Renal cortical epithelial cell (primary cell): ENCODE results near the gene GABRD. TPM values are rescaled to one million over a fixed set of nuclear protein-coding genes. Genes with fewer than 3 reads are reported as not detected.

Experiments used
- DNase-seq: peaks from one replicate; pipeline ENCODE4 v3.0.0-alpha.2; 2011; ENCODE audit warnings: low read depth
- total RNA-seq: library from RNA; depleted of rRNA; stranded (reverse); fragments of >200 nt; gene quantifications from 2 replicates; pipeline ENCODE4 v1.2.3, GENCODE V29; 2014

The GABRD gene
- total RNA-seq, 1 donor from 2014 or later: not detected

DNA sequence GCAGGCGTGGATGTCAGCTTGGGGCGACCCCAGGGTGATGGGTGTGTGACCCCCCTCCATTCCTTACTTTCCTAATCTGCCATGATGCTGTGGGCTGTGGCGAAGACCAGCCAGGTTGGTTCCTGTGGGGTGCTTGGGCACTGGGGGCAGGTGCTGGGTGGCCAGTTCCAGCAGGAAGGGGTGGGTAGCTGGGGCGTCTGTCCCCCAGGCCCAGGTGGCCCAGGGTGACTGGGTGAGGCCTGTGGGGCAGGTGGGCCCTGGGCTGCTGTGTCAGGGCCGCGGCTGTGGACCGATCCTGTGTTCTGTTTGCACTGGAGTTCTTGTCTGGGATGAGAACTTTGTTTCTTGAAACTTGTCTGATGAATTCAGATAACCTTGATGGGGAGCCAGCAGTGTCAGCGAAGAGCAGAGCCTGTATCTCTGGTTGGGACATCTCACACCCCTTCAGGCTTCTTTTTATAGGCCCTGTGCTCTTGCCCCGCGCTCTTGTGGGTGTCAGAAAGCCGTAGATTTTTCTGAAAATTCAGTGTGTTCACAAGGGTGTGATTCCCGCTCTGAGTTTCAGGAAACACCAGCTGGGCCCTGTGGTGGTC is 34.7 kb downstream of the GABRD start:
- DNase-seq: no peak

DNA sequence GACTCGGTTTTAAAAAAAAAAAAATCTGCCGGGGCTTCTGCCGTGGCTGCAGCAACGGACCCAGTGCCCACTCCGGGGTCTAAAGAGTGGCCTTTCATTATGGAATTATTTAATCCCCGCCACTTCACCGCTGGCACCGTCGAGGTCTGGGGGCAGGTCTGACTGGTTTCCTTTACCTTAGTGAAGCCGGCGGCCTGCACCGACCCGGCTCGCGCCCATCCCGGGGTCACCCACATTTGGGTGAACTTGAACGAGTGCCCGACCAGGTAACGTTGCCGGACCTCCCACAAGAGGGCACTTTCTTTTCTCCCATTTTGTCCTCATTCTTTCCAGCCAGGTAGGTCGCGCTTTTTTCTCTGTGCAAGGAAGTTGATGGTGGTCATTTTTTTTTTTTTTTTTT is 35.4 kb downstream of the GABRD start:
- no peak for DNase-seq

DNA sequence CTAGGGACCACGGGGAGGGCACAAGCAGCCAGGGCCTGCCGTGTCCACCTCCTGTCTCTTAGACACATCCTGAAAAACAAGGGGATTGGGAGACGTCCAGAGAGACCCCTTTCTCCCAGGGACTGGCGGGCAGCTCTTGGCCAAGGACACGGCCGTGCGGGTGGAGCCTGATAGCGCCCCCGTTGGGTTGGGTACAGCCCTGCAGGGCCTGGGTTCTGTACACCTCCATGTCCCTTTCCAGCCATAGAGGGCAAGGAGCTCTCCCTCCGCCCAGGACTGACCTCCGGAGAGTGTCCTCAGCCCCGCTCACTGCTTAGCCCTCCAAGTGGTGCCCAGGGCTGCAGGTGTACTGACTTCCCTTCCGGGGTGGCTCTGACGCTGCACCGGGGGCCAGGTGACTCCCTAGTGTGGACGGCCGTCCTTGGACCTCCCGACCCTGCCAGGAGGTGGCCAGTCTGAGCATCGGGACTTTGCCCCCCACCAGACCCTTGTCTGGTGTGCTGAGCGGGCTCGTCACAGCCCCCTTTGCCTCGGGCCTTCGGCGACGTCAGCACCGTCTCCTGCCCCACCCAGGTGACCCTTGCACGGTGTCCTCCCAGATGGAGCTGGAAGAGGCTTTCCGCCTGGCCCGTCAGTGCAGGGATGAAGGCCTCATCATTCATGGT is 36.9 kb downstream of the GABRD start:
- DNase-seq: no peak

DNA sequence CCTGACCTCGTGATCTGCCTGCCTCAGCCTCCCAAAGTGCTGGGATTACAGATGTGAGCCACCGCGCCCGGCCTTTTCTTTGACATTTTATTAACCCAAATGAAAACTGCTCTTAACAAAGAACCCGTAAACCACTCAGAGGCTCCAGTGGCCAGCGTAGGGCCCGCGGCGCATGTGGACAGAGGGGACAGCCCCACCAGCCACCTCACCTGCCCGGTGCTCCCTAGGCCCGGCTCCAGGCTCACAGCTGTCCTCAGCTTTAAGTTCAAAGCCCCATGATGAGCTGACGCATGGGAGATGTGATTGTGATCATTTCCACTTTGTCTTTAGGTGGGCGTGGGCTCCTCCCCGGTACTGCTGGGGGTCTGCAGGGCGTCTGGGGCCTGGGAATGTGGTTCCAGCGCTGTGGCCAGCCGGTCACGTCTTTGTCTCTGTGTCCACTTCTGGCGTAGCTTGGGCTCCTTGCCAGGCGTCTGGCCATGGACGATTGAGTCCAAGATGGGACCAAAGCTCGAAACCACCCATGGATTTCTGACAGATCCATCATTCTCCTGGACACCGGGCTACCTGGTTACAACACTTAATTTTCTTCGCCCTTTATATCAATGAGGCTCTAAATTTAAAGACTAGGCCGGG is 37.9 kb downstream of the GABRD start:
- no peak for DNase-seq

DNA sequence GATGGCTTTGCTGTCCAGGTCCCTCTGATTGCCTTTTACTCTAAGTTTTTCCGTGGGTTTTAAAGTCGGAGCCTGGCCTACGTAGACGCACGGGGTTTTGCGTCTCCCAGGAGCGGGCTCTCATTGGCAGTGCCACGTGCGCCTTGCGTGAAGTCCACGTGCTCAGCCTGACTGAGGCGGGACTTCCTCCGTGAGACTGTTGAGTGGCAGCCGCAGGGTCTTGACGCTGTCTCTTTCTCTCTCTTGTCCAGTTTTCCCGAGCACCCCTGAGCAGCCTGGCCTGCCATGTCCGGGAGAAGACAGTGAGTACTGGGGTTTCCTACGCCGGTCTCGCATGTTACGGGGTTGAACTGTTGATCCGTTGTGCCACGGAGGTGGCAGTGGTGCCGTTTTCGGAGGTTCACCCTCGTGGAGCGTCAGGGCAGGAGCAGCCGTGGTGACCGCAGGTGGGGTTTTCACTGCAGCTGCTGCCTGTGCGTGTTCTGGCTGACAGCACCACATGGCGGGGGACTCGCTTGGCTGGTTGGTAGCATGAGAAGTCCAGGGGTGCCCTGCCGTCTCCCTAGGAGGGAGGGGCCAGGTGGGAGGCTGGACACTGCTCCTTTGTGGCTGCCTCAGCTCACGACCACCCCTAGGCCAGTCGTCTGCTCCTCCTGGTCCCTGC is 40.3 kb downstream of the GABRD start:
- DNase-seq: no peak

DNA sequence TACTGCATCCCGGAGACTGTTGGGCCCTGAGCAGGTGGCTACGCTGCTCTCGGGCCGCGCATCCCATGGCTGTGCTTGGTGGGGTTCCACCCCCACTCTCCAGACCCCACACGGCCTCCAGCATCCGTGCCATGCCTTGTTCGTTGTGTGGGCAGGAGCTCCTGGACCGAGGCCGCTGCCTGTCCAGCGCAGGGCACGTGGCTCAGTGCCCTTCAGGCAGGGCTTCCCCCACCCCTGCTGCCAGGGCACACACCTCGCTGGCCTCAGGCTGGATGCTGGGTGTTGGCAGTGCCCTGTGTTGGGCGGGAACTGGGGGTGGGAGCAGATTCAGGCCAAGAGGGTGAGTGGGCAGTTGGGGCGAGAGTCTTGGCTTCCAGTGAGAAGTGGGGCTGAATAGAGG is 40.9 kb downstream of the GABRD start:
- no peak for DNase-seq

DNA sequence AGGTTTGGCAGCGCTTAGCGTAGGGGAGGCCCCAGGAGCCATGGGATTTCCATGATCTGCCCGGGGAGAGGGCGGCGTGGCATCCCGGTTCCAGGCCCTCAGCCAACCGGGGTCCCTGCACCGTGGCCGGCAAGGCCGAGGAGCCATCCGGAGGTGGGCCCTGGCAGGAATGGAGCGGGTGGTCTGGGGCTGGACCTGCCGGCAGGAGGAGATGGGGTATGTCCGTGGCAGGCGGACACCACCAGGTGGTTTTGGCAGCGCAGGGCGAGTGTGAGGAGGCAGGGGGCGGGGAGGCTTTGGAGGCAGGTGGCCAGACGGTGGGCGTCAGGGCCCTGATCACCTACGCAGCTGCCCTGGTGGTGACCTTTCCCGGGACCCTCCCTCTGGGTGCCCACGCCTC is 41.4 kb downstream of the GABRD start:
- DNase-seq: no peak

DNA sequence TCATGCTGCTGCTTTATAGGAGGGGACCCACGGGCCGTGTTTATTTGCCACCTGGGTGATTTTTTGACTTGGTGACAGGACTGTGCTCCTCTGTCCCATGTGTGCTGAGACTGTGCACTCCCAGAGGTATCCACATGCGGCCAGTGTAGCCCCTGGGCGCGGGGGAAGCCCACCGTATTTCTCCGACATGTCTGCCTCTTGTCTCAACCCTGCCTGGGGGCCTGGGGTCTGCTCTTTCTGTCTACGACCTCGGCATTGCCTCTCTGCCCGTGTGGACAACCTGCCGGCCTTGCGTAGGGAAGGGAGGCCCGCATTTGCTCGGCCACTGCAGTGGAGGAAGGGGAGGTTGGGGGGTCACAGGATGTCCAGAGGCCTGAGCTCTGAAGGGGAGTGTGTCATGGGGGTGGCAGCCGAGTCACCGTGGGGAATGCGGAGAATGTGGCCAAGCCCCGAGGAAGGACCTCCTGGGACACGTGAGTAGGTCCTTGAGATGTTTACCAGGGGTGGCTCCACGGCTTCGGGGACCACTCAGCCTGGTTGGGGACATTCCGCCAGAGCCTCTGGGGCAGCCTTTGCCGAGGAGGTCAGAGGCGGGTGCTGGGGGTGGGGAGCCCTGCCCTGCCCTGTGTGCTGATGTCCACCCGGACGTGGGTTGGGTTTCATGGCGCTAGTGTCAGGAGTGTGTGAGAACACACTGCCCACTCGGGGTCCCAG is 42.1 kb downstream of the GABRD start:
- DNase-seq: no peak

DNA sequence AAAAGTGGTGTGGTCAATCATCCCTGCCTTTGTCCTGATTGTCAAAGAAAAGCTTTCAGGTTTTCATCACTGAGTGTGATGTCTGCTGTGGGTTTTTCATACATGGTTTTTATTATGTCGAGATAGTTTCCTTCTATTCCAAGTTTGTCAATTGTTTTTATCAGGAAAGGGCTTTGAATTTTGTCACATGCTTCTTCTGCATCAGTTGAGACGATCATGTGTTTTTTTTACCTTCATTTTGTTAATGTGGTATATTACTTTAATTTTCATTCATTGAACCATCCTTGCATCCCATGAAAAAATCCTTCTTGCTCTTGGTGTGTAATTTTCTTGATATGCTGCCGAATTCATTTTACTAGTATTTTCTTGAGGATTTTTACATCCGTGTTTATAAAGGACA is 46.6 kb downstream of the GABRD start:
- no peak for DNase-seq

DNA sequence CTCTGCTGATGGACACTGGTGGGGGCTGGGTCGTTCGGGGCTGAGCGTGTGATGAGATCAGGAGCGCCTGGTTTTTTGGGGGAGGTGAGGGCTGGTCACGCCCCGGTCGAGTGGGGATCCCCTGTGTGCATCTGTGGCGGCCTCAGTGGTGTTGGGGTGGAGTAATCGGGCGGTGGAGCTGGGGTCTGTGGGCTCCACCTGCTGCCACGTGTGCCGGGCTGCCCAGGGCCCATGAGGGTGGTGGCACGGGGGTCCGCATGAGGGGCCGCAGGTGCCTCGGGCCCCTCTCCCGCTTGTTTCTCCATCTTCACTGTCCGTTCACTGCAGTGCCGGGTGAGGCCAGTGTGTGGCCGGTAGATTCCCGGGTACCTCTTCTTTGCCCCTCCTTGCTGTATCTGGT is 48.2 kb downstream of the GABRD start:
- no peak for DNase-seq

DNA sequence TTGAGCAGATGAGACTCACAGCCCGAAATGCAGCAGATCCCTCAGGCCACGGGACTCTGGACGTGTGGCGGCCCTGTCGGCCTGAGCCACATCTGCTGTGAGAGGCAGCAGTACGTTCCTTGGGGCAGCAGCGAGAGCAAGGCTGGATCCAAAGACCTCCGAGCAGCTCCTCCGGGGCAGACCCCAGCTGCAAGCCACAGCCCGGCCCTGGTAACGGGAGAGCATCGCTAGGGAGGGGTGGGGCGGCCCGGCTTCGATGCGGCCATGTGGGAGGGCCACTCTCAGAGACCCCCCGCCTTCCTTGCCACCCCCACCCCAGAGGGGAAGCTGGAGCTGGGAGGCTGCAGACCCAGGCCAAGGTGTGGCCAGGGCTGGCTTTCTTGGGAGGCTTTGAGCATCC is 48.8 kb downstream of the GABRD start:
- no peak for DNase-seq

DNA sequence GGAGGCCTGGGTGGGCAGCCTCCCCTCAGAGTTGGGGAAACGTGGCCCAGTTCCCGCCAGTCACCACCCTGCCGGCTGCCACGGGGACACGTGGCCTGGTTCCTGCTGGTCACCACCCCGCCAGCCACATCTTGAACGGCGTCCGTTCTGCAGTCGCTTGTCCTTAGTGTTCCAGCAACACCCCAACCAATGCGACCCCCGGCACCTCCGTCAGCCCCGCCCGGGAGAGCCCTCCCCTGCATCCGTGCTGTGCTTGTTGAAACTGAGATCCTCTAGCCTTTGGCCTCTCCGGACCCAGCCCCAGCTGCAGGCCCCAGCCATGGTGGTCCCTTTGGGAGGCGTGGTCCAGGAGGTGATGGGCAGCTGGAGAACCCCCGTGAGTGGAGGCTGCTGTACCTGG is 49.8 kb downstream of the GABRD start:
- no peak for DNase-seq

DNA sequence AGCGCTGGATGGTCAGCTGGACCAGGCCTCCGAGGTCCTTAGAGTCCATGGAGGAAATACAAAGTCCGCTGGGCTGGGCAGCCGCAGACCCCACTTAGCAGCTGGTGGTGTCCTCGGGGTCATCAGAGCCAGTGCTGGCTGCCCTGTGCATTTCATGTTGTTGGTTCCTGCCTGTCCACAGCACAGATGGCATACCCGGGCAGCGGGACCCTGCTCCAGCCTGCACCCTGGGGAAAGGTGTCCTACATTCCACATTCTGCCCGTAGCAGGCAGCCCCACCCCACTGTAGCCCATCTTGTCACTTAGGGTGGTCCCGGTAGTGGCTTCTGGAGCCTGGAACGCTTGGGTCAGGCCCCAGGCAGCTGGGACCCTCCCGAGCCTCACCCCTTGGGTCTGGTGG is 50.9 kb downstream of the GABRD start:
- no peak for DNase-seq

DNA sequence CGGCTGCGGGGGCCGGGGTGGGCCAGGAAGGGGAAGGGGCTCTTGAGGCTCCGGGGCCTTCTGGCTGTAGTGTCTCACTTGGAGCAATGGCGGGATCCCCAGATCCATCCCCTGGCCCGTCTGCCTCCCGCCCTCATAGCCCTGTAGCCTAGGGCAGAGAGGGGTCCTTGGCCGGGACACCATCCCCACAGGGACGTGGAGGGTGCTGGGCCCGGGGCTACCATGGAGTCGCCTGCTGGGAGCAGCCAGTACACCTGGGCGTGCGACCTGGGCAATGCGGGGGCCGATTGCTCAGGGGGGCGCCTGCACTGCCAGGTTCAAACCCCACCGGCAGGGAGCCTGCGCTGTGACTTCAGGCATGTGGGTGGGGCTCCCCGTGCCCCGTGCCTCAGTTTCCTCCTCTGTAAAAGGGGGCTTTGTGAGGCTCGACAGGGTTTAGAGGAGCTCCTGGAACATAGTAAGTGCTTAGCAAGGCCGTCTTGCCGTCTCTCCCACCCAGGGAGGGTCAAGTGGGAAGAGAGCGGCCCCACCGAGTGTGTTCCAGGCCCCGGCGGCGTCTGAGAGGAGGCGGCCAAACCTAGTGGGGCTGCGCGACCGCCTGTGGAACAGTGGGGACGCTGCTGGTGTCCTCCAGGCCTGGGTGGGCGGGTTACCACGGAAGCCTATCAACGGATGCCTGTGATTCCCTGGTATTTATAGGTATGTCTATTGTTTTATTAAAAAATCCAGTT is 51.8 kb downstream of the GABRD start:
- no peak for DNase-seq

DNA sequence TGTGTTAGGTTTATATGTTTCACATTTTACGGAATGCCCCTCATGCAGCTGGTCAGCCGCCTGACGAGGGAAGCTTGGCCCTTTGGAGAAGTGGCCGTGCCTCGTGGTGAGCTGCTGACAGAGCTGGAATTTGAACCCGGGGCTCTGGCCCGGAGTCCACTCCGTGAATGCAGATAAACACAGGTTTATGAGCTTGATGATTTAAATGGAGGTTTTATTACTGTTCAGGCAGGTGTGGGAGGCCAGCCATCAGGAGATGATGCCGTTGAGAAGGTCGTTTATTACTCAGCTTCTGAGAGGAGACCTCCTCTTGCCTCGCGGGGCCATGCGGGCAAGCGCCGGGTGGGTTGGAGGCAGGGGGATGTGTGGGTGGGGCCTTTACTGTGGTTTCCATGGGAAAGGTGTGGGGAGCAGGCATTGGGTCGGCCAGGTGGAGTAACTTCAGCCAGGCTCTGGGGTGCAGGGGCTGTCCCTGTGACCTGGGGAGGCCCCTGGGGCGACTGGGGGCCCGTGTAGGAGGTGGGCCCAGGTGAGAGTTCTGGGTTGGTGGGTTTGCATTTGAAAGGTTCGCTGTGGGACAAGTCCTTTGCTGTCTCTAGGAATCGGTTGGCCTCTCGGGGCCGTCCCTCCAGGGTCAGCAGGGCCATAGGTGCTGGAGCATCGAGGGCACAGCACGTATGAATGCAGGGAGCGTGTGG is 53.1 kb downstream of the GABRD start:
- no peak for DNase-seq

DNA sequence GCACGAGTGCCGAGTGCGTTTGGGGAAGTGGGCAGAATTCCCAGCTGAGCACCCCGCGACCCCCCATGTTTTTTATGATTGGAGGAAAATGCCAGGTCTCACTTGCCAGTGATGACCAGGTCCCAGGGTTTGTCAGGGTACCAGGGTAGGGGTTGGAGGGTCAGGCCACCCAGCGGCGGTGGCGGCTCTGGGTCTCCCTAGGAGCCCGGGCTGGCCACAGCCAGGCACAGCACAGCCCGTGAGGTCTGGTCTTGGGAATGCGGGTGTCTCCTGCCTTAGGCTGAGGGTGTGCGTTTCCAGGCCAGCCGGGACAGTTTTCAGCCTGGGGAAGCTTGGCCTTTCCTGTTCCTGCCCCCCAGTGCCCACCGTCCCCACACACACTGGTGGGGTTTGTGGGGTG is 53.7 kb downstream of the GABRD start:
- DNase-seq: no peak

DNA sequence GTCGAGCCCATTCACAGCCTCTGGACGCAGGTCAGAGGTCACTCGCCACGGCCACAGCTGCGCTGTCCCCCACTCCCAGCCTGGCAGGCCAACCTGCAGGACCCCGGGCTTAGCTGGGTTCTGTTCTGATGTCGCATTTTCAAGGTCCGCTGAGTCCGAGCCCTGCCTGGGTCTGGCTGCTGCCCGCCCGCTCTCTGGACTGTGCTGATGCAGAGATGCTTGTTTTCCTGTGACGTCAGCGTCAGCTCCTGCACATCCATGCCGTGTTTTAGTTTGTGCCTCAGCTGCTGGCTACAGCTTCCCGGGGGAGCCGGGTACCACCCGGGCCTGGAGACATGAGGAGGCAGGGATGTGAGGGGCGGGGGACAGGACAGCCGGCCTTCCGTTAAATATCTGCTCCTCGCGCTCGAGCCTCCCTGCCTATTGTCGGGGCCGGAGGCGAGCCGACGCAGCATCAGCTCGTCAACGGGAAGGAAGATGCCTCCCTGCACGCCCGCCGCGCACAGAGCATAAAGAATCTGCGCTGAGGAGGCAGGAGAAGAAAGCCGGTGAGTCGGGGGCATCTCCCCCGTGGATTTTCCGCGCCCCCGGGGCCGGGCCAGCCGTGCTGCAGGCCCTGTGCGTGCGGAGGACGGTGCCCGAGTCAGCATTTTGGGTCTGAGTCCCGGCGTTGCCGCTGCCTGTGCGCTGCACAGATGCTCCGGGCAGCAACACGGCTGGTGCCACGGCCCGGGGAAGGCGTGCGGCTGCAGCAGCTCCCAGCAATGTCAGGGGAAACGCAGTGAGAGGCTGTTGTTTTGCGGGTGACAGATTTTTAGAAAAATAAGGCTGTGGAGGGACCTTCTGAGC is 54.5 kb downstream of the GABRD start:
- no peak for DNase-seq

DNA sequence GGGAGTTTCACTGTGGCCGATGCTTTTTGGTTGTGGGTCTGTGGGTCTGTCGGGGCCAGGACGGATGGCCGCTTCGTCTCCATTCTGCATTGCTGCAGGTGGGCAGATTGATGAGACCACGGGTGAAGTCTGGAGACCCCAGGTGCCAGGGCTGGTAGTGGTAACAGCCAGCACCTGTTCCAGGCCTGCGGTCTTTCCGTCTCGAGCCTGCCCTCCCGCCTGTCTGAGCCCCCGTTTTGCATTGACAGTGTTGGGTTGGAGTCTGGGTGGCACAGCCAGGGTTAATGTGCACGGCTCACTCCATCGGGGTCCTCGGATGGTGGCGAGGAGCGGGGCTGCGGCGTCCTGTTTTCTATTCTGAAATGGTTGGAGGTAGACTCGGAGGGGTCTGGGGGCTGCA is 55.3 kb downstream of the GABRD start:
- DNase-seq: no peak

DNA sequence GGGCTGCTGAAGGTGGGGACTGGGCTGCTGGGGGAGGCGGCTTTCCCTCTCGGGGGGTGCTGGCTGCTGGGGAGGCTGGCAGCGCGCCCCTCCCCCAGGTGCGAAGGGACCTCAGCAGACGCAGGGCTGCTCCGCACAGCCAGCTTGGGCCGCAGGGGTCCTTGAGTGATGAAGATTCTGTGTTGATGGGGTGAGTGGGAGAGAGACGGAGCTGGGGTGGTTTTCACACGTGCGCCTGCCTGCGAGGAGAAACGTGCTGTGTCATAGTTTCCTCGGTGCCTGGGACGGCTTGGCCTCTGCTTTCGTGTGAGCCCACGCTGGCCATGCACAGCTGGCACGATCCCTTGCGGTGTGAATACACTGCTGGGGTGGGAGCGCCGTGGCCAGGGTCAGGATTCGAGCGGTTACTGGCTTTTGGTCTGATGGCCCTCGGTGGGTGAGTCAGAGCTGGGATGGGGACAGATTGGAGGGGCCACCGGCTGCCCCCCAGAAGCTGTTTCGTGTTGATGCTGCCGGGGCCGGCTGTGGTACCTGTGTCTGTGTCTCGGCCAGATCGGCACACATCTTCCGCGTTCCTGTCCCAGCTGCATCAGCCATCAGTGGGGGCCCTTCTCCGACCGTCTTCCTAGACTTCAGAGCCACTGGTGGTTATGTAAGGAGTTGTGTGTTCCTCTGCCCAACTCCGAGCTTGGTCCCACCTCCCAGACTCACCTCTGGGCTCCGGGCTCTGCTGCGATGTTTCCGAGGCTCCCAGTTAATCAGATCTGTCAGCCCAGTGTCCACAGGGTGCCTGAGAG is 56.0 kb downstream of the GABRD start:
- no peak for DNase-seq
